Caco-2 (cell line): ENCODE data around the gene ZNF771. TPM values are rescaled to one million over a fixed set of nuclear protein-coding genes. Genes with fewer than 3 reads are reported as not detected.

Source experiments
- BruUV-seq: library from RNA; stranded (reverse); fragments of 400-500 nt; replicated peaks from 2 replicates; lab custom pipeline; 2021; lab: Mats Ljungman, UMichigan
- CTCF ChIA-PET: fragments of 300-600 bp; sonication (Branson Sonifier 250); formaldehyde crosslinking; loops from one replicate; lab custom pipeline; 2022; ENCODE audit warnings: antibody characterized with exemption; lab: Charles Lee
- POLR2A ChIA-PET: fragments of 300-600 bp; sonication (Branson Sonifier 250); formaldehyde crosslinking; loops from one replicate; lab custom pipeline; 2022; ENCODE audit warnings: antibody characterized with exemption; lab: Charles Lee
- DNase-seq, 2 experiments: peaks; one replicate each; pipeline versions ENCODE4 v3.0.0 to v3.0.0-alpha.2; 2020 to 2022
- H3K27me3 ChIP-seq: replicated peaks from 2 replicates; pipeline ENCODE4 v1.6.0; 2011; ENCODE audit warnings: low read length; ENCODE audit not compliant: control insufficient read depth, insufficient read depth
- H3K36me3 ChIP-seq: 2 replicates; pipeline ENCODE4 v1.5.1; 2011; ENCODE audit warnings: low read length; ENCODE audit not compliant: control insufficient read depth, insufficient read depth
- H3K4me1 ChIP-seq: fragments of 250-450 bp; sonication (Bioruptor Pico); 2 replicates; pipeline ENCODE4 v1.5.1; 2020; ENCODE audit warnings: mild to moderate bottlenecking
- H3K4me3 ChIP-seq: 2 replicates; pipeline ENCODE4 v1.5.1; 2011; ENCODE audit warnings: low read depth, mild to moderate bottlenecking, control low read depth, low read length
- H3K9me3 ChIP-seq: fragments of 250-450 bp; sonication (Bioruptor Pico); 2 replicates; pipeline ENCODE4 v1.5.1; 2020; ENCODE audit warnings: mild to moderate bottlenecking, moderate library complexity
- H3K27ac Mint-ChIP-seq: one replicate; pipeline ENCODE4 v1.8.0; 2022; ENCODE audit warnings: mixed read lengths; ENCODE audit not compliant: unreplicated experiment
- H3K27me3 Mint-ChIP-seq: one replicate; pipeline ENCODE4 v1.8.0; 2022; ENCODE audit warnings: mixed read lengths; ENCODE audit not compliant: insufficient read depth, unreplicated experiment
- H3K36me3 Mint-ChIP-seq: one replicate; pipeline ENCODE4 v1.8.0; 2022; ENCODE audit warnings: mild to moderate bottlenecking, mixed read lengths; ENCODE audit not compliant: insufficient read depth, unreplicated experiment
- H3K4me1 Mint-ChIP-seq: one replicate; pipeline ENCODE4 v1.8.0; 2022; ENCODE audit warnings: low read depth, mixed read lengths; ENCODE audit not compliant: unreplicated experiment
- H3K4me3 Mint-ChIP-seq: one replicate; pipeline ENCODE4 v1.8.0; 2022; ENCODE audit warnings: mild to moderate bottlenecking, moderate library complexity, mixed read lengths; ENCODE audit not compliant: unreplicated experiment
- H3K9me3 Mint-ChIP-seq: one replicate; pipeline ENCODE4 v1.8.0; 2022; ENCODE audit warnings: mixed read lengths; ENCODE audit not compliant: unreplicated experiment
- intact Hi-C: fragments of 100-400 bp; cut with micrococcal nuclease; formaldehyde crosslinking; loops from one replicate; pipeline ENCODE4 v1.10.0; 2022; ENCODE audit not compliant: unreplicated experiment
- total RNA-seq: library from RNA; stranded (reverse); gene quantifications from 2 replicates; pipeline ENCODE4 v1.2.3, GENCODE V29; 2022
- TF ChIP-seq, protein P1 (sequence below), 2 experiments: fragments of 200-600 bp in 1 of 2; IDR thresholded peaks; 1 replicate in 1 of 2; 2 replicates in 1 of 2; pipeline versions ENCODE4 v1.5.1 to v1.8.0; 2011 to 2022; ENCODE audit warnings: antibody characterized with exemption in 1 of 2, control low read depth in 1 of 2, inconsistent platforms in 1 of 2, low read depth in 1 of 2, low read length in 1 of 2, mild to moderate bottlenecking in 1 of 2, moderate library complexity in 1 of 2; ENCODE audit not compliant: insufficient read depth in 1 of 2, severe bottlenecking in 1 of 2, unreplicated experiment in 1 of 2

The ZNF771 gene
- total RNA-seq, 1 experiment from 2014 or later, result 5.8 TPM

DNA sequence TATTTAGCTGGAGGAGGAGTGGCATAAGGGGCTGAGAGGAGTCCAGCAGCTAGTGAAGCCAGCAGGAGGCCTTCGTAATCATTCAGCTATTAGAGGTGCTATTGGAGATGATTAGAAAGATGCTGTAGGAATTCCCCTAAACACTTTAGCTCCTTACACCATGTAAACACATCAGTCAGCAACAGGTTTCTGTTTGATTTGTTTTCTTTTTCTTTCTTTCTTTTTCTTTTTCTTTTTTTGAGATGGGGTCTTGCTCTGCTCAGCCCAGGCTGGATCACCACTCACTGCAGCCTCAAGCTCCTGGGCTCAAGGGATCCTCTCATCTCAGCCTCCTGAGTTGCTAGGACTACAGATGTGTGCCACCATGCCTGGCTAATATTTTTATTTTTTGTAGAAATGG, 48.9 kb downstream of the ZNF771 start:
- CTCF ChIA-PET, result interaction anchor here (0.9 kb wide), 1 partner anchor 26 kb away, joined by 4 read pairs; the partner anchor contains the start of gene DCTPP1
- intact Hi-C loops, result no loop called here
- POLR2A ChIA-PET, result no interaction called here

DNA sequence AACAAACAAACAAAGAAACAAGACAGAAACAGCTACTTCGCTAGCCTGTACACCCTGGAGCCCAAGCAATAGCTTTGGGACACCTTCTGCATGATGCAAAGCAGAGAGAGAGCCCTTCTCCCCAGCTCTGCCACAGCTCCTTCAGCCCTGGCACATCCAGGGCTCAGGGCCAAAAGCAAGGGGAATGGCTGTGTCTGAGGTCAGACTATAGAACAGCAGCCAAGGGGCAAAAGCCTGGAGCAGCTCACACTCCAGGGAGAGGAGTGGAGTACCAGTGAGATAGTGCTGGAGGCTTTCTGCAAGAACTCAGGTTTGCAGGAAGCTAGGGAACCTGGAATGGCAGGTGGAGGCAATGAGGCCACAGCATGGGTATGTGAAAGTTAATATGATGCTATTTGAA, 49.9 kb downstream of the ZNF771 start:
- Mint-ChIP-seq H3K9me3 (no peaks in the 10 kb centered on the region), H3K36me3 (no peaks in the 10 kb centered on the region), H3K27me3 (no peaks in the 10 kb centered on the region), H3K4me3 (no peak overlapping the region), H3K27ac (no peak overlapping the region), H3K4me1 (peaks cover 13% of the 10 kb centered on the region)
- Histone ChIP-seq H3K4me3 (no peak overlapping the region), H3K9me3 (no peaks in the 10 kb centered on the region), H3K4me1 (no peaks in the 10 kb centered on the region; the same call in 1 of the 2 replicates), H3K27me3 (no peaks in the 10 kb centered on the region), H3K36me3 (no peaks in the 10 kb centered on the region)
- ChIA-PET CTCF (interaction anchor here (0.5 to 1.3 kb wide), 2 partner anchors 27 to 177 kb away, joined by 3 read pairs; partner anchors contain the start of gene DCTPP1), POLR2A (no interaction called here)
- TF ChIP-seq, protein P1, sequence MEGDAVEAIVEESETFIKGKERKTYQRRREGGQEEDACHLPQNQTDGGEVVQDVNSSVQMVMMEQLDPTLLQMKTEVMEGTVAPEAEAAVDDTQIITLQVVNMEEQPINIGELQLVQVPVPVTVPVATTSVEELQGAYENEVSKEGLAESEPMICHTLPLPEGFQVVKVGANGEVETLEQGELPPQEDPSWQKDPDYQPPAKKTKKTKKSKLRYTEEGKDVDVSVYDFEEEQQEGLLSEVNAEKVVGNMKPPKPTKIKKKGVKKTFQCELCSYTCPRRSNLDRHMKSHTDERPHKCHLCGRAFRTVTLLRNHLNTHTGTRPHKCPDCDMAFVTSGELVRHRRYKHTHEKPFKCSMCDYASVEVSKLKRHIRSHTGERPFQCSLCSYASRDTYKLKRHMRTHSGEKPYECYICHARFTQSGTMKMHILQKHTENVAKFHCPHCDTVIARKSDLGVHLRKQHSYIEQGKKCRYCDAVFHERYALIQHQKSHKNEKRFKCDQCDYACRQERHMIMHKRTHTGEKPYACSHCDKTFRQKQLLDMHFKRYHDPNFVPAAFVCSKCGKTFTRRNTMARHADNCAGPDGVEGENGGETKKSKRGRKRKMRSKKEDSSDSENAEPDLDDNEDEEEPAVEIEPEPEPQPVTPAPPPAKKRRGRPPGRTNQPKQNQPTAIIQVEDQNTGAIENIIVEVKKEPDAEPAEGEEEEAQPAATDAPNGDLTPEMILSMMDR (IDR thresholded peaks at IDR 0.05; ENCODE audit: insufficient read depth in 1 of 2, low read depth in 1 of 2, low read length in 1 of 2, severe bottlenecking in 1 of 2, unreplicated experiment in 1 of 2), result no peak
- intact Hi-C loops, result no loop called here
- no peak for DNase-seq
- BruUV-seq, result no TSS peak

More for the DNA sequence above, 48.9 kb downstream of the ZNF771 start:
- DNase-seq, result no peak
- H3K36me3 Mint-ChIP-seq, result no peaks in the 10 kb centered on the region
- TF ChIP-seq, protein P1 (IDR thresholded peaks at IDR 0.05; ENCODE audit: insufficient read depth in 1 of 2, low read depth in 1 of 2, low read length in 1 of 2, severe bottlenecking in 1 of 2, unreplicated experiment in 1 of 2), result no peak
- no peaks in the 10 kb centered on the region for H3K27me3 Mint-ChIP-seq
- H3K4me3 Mint-ChIP-seq, result no peak overlapping the region
- peaks cover 13% of the 10 kb centered on the region for H3K4me1 Mint-ChIP-seq
- H3K36me3 ChIP-seq, result no peaks in the 10 kb centered on the region
- no peaks in the 10 kb centered on the region for H3K27me3 ChIP-seq
- no peak overlapping the region for H3K4me3 ChIP-seq
- H3K9me3 Mint-ChIP-seq, result no peaks in the 10 kb centered on the region
- BruUV-seq, result no TSS peak
- no peak overlapping the region for H3K27ac Mint-ChIP-seq
- H3K9me3 ChIP-seq, result no peaks in the 10 kb centered on the region
- no peaks in the 10 kb centered on the region; the same call in 1 of the 2 replicates for H3K4me1 ChIP-seq

DNA sequence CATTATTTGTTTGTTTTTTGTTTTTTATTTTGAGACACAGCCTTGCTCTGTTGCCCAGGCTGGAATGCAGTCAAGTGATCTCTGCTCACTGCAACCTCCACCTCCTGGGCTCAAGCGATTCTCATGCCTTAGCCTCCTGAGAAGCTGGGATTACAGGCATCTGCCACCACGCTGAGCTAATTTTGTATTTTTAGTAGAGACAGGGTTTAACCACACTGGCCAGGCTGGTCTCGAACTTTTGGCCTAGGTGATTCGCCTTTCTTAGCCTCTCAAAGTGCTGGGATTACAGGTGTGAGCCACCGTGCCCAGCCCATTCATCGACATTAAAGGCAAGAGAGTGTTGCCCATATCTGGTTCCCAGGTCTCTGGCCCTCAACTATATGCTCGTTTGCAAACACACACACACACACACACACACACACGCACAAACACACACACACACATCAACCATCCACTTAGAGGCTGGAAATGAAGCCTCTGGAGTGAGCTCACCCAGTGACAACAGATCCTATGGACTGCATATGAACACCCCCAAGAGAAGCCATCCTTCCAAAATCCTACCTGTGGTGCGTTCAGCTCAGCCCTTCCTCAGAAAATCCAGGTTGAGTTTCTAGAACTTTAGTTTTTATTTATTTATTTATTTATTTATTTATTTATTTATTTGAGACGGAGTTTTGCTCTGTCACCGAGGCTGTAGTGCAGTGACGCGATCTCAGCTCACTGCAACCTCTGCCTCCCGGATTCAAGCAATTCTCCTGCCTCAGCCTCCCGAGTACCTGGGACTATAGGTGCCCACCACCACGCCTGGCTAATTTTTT, 50.5 kb downstream of the ZNF771 start:
- H3K4me3 ChIP-seq, result no peak overlapping the region
- H3K27me3 ChIP-seq, result no peaks in the 10 kb centered on the region
- H3K9me3 ChIP-seq, result no peaks in the 10 kb centered on the region
- TF ChIP-seq, protein P1 (IDR thresholded peaks at IDR 0.05; ENCODE audit: insufficient read depth in 1 of 2, low read depth in 1 of 2, low read length in 1 of 2, severe bottlenecking in 1 of 2, unreplicated experiment in 1 of 2), result no peak
- DNase-seq, result no peak
- H3K36me3 Mint-ChIP-seq, result no peaks in the 10 kb centered on the region
- no peaks in the 10 kb centered on the region for H3K27me3 Mint-ChIP-seq
- intact Hi-C loops, result no loop called here
- no peak overlapping the region for H3K4me3 Mint-ChIP-seq
- no peak overlapping the region for H3K27ac Mint-ChIP-seq
- ChIA-PET POLR2A (interaction anchor here (0.6 kb wide), 1 partner anchor 53 kb away, joined by 3 read pairs; no protein-coding TSS in a partner anchor), CTCF (interaction anchor here (0.5 to 1.3 kb wide), 2 partner anchors 28 to 176 kb away, joined by 3 read pairs; partner anchors contain the start of gene DCTPP1)
- BruUV-seq, result no TSS peak
- H3K9me3 Mint-ChIP-seq, result no peaks in the 10 kb centered on the region
- peaks cover 13% of the 10 kb centered on the region for H3K4me1 Mint-ChIP-seq
- no peaks in the 10 kb centered on the region for H3K4me1 ChIP-seq
- no peaks in the 10 kb centered on the region for H3K36me3 ChIP-seq
